Lower leg skin (tissue), 4 donors: ENCODE data around the gene CEMIP2. TPM values are rescaled to one million over a fixed set of nuclear protein-coding genes. Genes with fewer than 3 reads are reported as not detected.

Source experiments
- DNase-seq, 2 donors: peaks; one replicate each; pipeline ENCODE4 v3.0.0-alpha.2; 2019; ENCODE audit warnings: low spot score in 2 of 2
- H3K4me3 ChIP-seq: fragments of 200-600 bp; sonication (generic); 2 replicates; pipeline ENCODE4 v1.5.1; 2017; ENCODE audit warnings: mild to moderate bottlenecking, low read depth; ENCODE audit not compliant: poor library complexity, severe bottlenecking
- POLR2A ChIP-seq, 2 donors: fragments of 450-650 bp; IDR thresholded peaks; one replicate each; pipeline ENCODE4 v1.6.1; 2016 to 2017; ENCODE audit warnings: antibody characterized with exemption in 2 of 2, mild to moderate bottlenecking in 1 of 2, moderate library complexity in 1 of 2
- WGBS, 2 donors: methylation state at CpG; one replicate each; pipeline ENCODE4 v1.1.5; 2018; 5-methylcytosine and 5-hydroxymethylcytosine counted together
- intact Hi-C: fragments of 100-400 bp; cut with DNase I; formaldehyde crosslinking; loops from one replicate; pipeline ENCODE4 v1.15.0; 2023; ENCODE audit warnings: low total_unique reads
- total RNA-seq, 4 donors: library from RNA; depleted of rRNA; stranded (reverse); fragments of >200 nt; gene quantifications; one replicate each; pipeline ENCODE4 v1.1.0, GENCODE V29; 2016
- TF ChIP-seq, protein P1 (sequence below), 3 donors: fragments of 450-650 bp; IDR thresholded peaks; one replicate each; pipeline ENCODE4 v1.5.1; 2016; ENCODE audit warnings: antibody characterized with exemption in 3 of 3, mild to moderate bottlenecking in 3 of 3, moderate library complexity in 2 of 3

Gene CEMIP2
- total RNA-seq, 4 donors from 2014 or later = 20.6 to 48.6 (median 29.0) TPM

DNA sequence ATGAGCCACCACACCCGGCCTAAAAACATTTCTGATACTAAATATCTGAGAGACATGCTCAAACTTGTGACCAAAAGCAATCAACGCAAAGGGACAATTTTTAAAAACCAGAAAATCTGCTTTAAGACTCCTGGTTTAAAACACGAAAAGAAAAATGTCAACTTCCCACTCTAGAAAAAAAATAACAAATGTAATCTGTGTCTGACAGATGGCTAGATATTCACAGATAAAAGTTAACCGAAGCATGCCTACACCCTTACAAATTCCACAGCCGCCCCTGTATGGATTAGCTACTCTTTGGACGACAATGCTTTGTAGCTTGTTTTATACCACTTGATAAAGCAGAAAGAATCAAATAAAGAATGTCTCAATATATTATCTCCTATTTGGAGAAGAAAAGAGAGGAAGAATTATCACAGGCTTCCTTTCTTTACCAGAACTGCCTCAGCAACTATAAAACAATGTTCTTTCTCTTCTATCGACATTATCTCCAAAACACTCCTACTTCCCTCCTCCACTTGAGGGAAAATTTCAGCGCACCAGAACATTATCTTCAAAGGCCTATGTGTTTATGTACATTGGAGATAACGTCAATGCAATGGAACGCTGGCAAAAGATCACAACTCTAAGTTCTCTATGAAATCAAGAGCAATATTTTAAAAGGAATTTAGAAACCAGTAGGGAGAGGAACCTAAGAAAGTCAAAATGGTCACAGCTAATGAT is 26.2 kb downstream of the CEMIP2 start:
- TF ChIP-seq, protein P1, sequence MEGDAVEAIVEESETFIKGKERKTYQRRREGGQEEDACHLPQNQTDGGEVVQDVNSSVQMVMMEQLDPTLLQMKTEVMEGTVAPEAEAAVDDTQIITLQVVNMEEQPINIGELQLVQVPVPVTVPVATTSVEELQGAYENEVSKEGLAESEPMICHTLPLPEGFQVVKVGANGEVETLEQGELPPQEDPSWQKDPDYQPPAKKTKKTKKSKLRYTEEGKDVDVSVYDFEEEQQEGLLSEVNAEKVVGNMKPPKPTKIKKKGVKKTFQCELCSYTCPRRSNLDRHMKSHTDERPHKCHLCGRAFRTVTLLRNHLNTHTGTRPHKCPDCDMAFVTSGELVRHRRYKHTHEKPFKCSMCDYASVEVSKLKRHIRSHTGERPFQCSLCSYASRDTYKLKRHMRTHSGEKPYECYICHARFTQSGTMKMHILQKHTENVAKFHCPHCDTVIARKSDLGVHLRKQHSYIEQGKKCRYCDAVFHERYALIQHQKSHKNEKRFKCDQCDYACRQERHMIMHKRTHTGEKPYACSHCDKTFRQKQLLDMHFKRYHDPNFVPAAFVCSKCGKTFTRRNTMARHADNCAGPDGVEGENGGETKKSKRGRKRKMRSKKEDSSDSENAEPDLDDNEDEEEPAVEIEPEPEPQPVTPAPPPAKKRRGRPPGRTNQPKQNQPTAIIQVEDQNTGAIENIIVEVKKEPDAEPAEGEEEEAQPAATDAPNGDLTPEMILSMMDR (IDR thresholded peaks at IDR 0.05) = no peak
- 51 to 59% methylated on average over 10 of the region's 10 CpGs for WGBS, 2 donors
- DNase-seq = no peak
- no peak overlapping the region for H3K4me3 ChIP-seq
- intact Hi-C loops = no loop called here

DNA sequence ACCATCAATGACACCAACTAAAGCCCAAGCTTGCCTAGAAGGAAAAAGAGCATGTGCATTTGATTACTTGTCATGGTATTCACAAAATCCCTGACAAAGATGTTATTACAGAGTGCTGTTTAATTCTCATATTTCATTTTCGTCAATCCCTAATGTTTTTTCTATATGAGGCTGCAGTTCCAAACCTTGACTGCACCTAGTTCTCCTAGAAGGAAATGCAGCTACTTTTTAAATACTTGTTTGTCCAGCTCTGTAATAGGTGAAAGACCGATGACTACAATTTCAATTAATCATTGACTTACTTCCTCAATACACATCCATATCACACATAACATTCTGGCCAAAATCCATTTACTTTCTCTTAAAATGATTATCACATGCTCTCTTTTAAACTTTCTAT is 28.1 kb downstream of the CEMIP2 start:
- 91 to 94% methylated on average over 2 of the region's 2 CpGs for WGBS, 2 donors
- TF ChIP-seq, protein P1 (IDR thresholded peaks at IDR 0.05) = no peak
- TF ChIP-seq POLR2A (IDR thresholded peaks at IDR 0.05) = no peak
- intact Hi-C loops = no loop called here
- DNase-seq = no peak
- H3K4me3 ChIP-seq = no peak overlapping the region

DNA sequence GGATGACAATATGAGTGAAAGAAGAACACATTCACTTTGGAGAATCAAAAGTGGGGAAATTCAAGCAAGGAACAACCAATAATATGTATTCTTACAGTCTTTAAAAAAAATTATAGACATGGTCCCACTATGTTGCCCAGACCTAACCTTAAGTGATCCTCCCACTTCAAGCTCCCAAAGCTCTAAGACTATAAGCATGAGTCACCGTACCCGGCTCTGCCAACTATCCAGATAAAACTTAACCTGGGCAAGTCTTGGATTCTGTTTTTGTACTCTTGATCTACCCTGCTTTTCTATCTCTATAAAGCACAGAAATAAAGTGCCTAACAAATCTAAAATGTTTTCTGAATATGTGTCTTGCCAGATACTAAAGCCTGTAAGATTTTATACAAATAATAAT is 30.9 kb downstream of the CEMIP2 start:
- no peak for TF ChIP-seq POLR2A (IDR thresholded peaks at IDR 0.05)
- TF ChIP-seq, protein P1 (IDR thresholded peaks at IDR 0.05) = no peak
- intact Hi-C loops = loop anchor here (5.0 kb wide), 1 partner anchor 1660 kb away; no protein-coding TSS in a partner anchor
- no peak for DNase-seq
- no peak overlapping the region for H3K4me3 ChIP-seq
- WGBS, 2 donors = 52 to 79% methylated on average over 2 of the region's 2 CpGs

DNA sequence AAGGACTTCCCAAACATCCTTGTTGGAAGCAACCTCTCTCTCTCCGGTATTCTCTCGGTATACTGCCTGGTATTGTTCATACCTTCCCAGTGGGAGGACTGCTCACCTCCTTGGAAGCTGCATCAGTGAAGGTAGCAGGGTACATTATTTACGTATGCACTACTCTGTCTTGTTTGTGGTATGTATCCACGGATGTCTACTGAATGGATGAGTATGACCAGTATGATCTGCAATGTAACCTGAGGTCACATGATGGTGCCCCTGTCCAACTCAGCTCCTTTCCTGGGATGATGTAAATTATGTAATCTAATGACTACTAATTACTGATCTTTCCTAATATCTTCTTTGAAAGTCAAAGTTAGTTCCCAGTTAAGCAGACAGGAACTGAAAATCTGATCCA is 32.1 kb downstream of the CEMIP2 start:
- WGBS, 2 donors = 94 to 95% methylated on average over 4 of the region's 4 CpGs
- no peak for TF ChIP-seq POLR2A (IDR thresholded peaks at IDR 0.05)
- TF ChIP-seq, protein P1 (IDR thresholded peaks at IDR 0.05) = no peak
- H3K4me3 ChIP-seq = no peak overlapping the region
- DNase-seq = no peak
- intact Hi-C loops = loop anchor here (5.0 kb wide), 1 partner anchor 1659 kb away; no protein-coding TSS in a partner anchor

DNA sequence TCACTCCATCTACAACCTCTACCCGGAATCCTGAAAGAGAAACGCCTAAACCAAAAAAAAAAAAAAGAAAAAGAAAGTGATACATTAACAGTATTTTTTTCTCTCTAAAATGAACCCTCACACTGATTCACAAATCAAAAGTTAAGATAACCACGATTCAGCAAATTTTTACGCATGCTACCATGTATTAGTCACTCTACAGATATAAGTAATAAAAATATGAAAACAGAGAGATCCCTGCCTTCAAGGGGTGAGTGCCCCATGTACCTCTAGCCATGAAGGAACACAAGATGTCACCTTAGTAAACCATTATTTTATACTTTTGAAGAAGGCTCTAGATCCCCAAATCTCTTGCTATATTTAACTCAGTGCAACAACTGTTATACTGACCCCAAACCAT is 33.4 kb downstream of the CEMIP2 start:
- H3K4me3 ChIP-seq = no peak overlapping the region
- no peak for DNase-seq
- intact Hi-C loops = loop anchor here (5.0 kb wide), 1 partner anchor 1658 kb away; no protein-coding TSS in a partner anchor
- TF ChIP-seq, protein P1 (IDR thresholded peaks at IDR 0.05) = no peak
- no peak for TF ChIP-seq POLR2A (IDR thresholded peaks at IDR 0.05)
- 92% methylated on average over 4 of the region's 4 CpGs for WGBS, 2 donors

DNA sequence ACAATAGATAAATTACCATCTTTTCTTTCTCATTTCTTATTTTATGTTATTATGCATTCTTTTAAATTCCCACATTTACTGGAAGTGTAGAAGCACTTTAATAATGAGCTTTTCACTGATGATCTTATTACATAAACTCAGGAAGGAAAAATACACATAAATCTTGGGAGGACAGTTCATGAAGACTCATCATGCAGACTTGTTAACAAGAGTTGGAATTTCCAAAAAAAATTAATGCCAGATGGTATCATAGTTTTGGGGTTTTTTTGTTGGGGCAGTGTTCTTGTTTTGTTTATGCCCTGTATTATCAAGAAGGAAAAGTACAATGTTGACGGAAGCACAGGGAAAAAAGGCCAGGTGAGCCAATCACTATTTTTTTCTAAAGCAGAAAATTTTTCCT is 35.1 kb downstream of the CEMIP2 start:
- WGBS, 2 donors = 24 to 41% methylated on average over 1 of the region's 1 CpG
- TF ChIP-seq, protein P1 (IDR thresholded peaks at IDR 0.05) = no peak
- no peak for TF ChIP-seq POLR2A (IDR thresholded peaks at IDR 0.05)
- no peak for DNase-seq
- intact Hi-C loops = no loop called here
- no peak overlapping the region for H3K4me3 ChIP-seq
